Esophagus squamous epithelium (tissue), 5 donors: ENCODE measurements around the gene ARL5B. TPM values are rescaled to one million over a fixed set of nuclear protein-coding genes. Genes with fewer than 3 reads are reported as not detected.
"Not testable (repeated sequence)": the region's sequence is repeated elsewhere in the genome, so short reads cannot be mapped to it uniquely, and the experiment has no call there.

Experiments used
- DNase-seq: peaks from one replicate; lab custom pipeline; 2025; lab: John Stamatoyannopoulos, UW
- H3K27ac ChIP-seq, 4 donors: fragments of 200-600 bp; sonication (generic); one replicate each; pipeline ENCODE4 v1.5.1; 2016 to 2019; ENCODE audit warnings: mild to moderate bottlenecking in 1 of 4
- H3K27me3 ChIP-seq, 4 donors: fragments of 200-600 bp; sonication (generic); 1 replicate in 3 of 4; 2 replicates in 1 of 4; pipeline versions ENCODE4 v1.5.1 to v1.6.0; 2017 to 2021; ENCODE audit warnings: antibody characterized with exemption in 1 of 4
- H3K36me3 ChIP-seq, 3 donors: fragments of 200-600 bp; sonication (generic); one replicate each; pipeline ENCODE4 v1.5.1; 2016 to 2019
- H3K4me1 ChIP-seq, 3 donors: fragments of 200-600 bp; sonication (generic); one replicate each; pipeline ENCODE4 v1.5.1; 2017 to 2019
- H3K4me3 ChIP-seq, 4 donors: fragments of 200-600 bp; sonication (generic); 1 replicate in 3 of 4; 2 replicates in 1 of 4; pipeline ENCODE4 v1.5.1; 2016 to 2019; ENCODE audit warnings: mild to moderate bottlenecking in 2 of 4, moderate library complexity in 1 of 4
- H3K9me3 ChIP-seq, 3 donors: fragments of 200-600 bp; sonication (generic); one replicate each; pipeline ENCODE4 v1.5.1; 2016 to 2019
- POLR2A ChIP-seq, 4 donors: fragments of 450-650 bp; IDR thresholded peaks; one replicate each; pipeline ENCODE4 v1.6.1; 2017; ENCODE audit warnings: antibody characterized with exemption in 4 of 4, mild to moderate bottlenecking in 4 of 4, moderate library complexity in 3 of 4
- WGBS, 2 donors: methylation state at CpG; one replicate each; pipeline ENCODE4 v1.1.5; 2018; 5-methylcytosine and 5-hydroxymethylcytosine counted together
- intact Hi-C: fragments of 100-400 bp; cut with DNase I; formaldehyde crosslinking; loops from one replicate; pipeline ENCODE4 v1.15.0; 2022
- total RNA-seq, 4 donors: library from RNA; depleted of rRNA; stranded (reverse); fragments of >200 nt; gene quantifications; one replicate each; pipeline ENCODE4 v1.1.0, GENCODE V29; 2016
- TF ChIP-seq, protein P1 (sequence below), 6 experiments: fragments of 450-650 bp in 4 of 6; fragments of 200-600 bp in 2 of 6; sonication (generic) in 2 of 6; IDR thresholded peaks; one replicate each; pipeline ENCODE4 v1.5.1; 2016 to 2019; ENCODE audit warnings: antibody characterized with exemption in 6 of 6, mild to moderate bottlenecking in 4 of 6, moderate library complexity in 4 of 6
- donor health status: DM: yes; HTN: yes; CAD: no.

ARL5B gene
- total RNA-seq, 4 donors from 2014 or later: 11.8 to 24.5 (median 12.5) TPM

DNA sequence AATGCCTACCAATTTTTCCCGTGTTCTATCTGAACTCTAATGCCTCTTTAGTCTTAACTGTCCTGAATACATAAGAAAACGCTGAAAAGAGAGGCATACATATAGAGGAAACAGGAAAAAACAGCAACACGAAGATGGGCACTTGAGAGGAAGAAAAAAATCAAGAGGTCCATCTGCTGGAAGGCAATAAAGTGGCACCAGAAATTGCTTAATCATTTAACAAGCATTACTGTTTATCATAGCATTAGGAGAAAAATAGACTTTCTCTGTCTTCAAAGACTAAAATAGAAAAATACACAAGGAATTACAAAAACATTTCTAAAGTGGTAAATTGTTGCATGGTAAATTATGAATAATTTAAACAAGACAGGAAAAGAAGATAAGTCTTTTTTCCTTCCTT, 42.9 kb upstream of the ARL5B start:
- DNase-seq: no peak
- no peaks in the 10 kb centered on the region for H3K9me3 ChIP-seq
- no peak overlapping the region for H3K4me3 ChIP-seq
- no peaks in the 10 kb centered on the region for H3K27me3 ChIP-seq
- intact Hi-C loops: no loop called here
- peaks cover 0 to 7% (median 0%) of the 10 kb centered on the region in 3 donors for H3K36me3 ChIP-seq
- peaks cover 0 to 14% (median 0%) of the 10 kb centered on the region in 3 donors for H3K4me1 ChIP-seq
- WGBS, 2 donors: 55 to 79% methylated on average over 3 of the region's 3 CpGs
- H3K27ac ChIP-seq: no peak overlapping the region
- TF ChIP-seq POLR2A (IDR thresholded peaks at IDR 0.05): no peak
- TF ChIP-seq, protein P1, sequence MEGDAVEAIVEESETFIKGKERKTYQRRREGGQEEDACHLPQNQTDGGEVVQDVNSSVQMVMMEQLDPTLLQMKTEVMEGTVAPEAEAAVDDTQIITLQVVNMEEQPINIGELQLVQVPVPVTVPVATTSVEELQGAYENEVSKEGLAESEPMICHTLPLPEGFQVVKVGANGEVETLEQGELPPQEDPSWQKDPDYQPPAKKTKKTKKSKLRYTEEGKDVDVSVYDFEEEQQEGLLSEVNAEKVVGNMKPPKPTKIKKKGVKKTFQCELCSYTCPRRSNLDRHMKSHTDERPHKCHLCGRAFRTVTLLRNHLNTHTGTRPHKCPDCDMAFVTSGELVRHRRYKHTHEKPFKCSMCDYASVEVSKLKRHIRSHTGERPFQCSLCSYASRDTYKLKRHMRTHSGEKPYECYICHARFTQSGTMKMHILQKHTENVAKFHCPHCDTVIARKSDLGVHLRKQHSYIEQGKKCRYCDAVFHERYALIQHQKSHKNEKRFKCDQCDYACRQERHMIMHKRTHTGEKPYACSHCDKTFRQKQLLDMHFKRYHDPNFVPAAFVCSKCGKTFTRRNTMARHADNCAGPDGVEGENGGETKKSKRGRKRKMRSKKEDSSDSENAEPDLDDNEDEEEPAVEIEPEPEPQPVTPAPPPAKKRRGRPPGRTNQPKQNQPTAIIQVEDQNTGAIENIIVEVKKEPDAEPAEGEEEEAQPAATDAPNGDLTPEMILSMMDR (IDR thresholded peaks at IDR 0.05): no peak

DNA sequence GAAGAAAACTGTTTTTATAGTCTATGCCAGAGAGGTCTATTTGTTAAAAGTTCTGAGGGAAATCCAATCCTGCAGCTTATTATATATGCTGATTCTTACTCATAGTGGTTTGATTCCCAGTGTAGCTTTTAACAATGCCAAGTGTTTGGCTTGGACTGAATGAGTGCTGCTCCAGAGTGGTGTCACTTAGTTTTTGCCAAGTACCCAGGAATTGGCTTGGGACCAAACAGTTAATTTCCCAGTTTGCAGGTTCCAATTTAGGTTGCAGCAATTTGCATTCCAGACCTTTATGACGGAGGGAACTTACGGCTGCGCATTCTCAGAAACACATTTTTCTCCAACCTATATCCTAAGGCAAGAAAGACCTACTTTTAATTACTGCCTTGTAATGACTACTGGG, 40.2 kb upstream of the ARL5B start:
- no peak for DNase-seq
- peaks cover 0 to 7% (median 0%) of the 10 kb centered on the region in 3 donors for H3K4me1 ChIP-seq
- no peaks in the 10 kb centered on the region for H3K9me3 ChIP-seq
- no peak overlapping the region for H3K4me3 ChIP-seq
- no peak overlapping the region for H3K27ac ChIP-seq
- TF ChIP-seq POLR2A (IDR thresholded peaks at IDR 0.05): no peak
- H3K27me3 ChIP-seq: no peaks in the 10 kb centered on the region
- WGBS, 2 donors: 44 to 73% methylated on average over 3 of the region's 3 CpGs
- H3K36me3 ChIP-seq: peaks cover 0 to 4% (median 0%) of the 10 kb centered on the region in 3 donors
- intact Hi-C loops: no loop called here

DNA sequence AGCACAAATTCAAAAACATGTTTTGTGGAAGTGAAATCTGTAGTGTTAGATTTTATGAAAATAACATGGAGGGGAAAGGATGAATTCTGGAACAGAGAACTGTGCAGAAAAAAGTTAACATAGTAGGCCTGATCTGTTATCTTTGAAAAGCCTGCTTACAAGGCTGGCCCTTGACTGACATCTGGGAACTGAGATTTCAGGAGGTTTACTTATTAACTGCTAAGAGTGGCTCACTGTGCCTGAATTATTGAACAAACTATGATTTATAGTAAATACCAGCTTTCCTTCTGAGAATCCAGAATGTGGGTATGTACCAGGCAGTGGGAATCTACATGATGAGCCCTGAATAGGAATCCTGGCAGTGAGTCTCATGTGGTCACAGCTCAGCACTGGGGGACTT, 38.4 kb upstream of the ARL5B start:
- no peaks in the 10 kb centered on the region for H3K9me3 ChIP-seq
- TF ChIP-seq, protein P1 (IDR thresholded peaks at IDR 0.05): no peak
- TF ChIP-seq POLR2A (IDR thresholded peaks at IDR 0.05): no peak
- H3K4me1 ChIP-seq: peaks cover 0 to 7% (median 0%) of the 10 kb centered on the region in 3 donors
- intact Hi-C loops: no loop called here
- no peak overlapping the region for H3K4me3 ChIP-seq
- DNase-seq: no peak
- no peaks in the 10 kb centered on the region for H3K27me3 ChIP-seq
- no peaks in the 10 kb centered on the region for H3K36me3 ChIP-seq
- no peak overlapping the region for H3K27ac ChIP-seq

DNA sequence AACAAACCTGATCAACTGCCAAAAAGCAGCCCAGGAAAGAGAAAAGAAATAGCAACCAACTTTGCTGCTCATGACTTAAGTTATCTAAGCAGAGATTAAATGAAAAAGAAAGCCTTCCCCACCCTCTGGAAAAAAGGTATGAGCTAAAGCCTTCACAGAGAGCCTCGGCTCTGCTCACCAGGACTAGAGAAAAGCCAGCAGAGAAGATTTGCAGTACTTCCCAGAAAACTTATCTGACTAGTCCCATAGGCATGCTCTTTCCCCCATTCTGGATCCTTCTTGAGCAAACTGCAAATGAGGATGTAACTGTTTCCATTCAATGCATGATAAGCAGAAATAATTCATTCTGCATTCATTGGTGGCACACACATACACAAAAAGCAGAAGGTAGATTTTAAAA, 35.6 kb upstream of the ARL5B start:
- H3K36me3 ChIP-seq, H3K27ac ChIP-seq, H3K9me3 ChIP-seq, DNase-seq, intact Hi-C loops, H3K4me3 ChIP-seq, H3K27me3 ChIP-seq: not testable (repeated sequence)
- 82 to 91% methylated on average over 1 of the region's 1 CpG for WGBS, 2 donors
- H3K4me1 ChIP-seq: peaks cover 0 to 24% (median 4%) of the 10 kb centered on the region in 3 donors

DNA sequence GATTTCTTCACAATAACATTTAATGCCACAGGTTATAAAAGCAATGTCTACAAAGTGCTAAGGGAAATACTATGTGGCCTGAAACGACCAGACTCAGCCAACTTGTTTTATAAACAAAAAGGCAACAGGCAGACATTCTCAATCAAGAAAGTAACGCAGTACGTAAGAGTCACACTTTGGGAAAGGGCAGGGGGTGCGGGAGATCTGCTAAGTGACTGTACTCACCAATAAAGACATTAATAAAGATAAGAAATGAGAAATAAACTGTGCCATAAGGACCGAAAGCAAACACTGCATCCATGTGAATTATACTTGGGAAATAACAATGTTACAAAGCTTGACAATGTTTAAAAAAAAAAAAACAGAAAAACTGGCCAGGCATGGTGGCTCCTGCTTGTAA, 33.3 kb upstream of the ARL5B start:
- Histone ChIP-seq H3K36me3 (no peaks in the 10 kb centered on the region), H3K9me3 (no peaks in the 10 kb centered on the region), H3K27ac (no peak overlapping the region), H3K27me3 (no peaks in the 10 kb centered on the region), H3K4me3 (no peak overlapping the region), H3K4me1 (peaks cover 0 to 18% (median 4%) of the 10 kb centered on the region in 3 donors)
- 79 to 85% methylated on average over 5 of the region's 5 CpGs for WGBS, 2 donors
- intact Hi-C loops: no loop called here
- TF ChIP-seq POLR2A (IDR thresholded peaks at IDR 0.05): no peak
- TF ChIP-seq, protein P1 (IDR thresholded peaks at IDR 0.05): no peak
- DNase-seq: no peak

GRCh38 chr10:18627452-18628018, 31.7 kb upstream of the ARL5B start:
- WGBS, 2 donors: 2 to 7% methylated on average over 12 to 13 of the region's 25 CpGs
- intact Hi-C loops, DNase-seq: not testable (repeated sequence)

DNA sequence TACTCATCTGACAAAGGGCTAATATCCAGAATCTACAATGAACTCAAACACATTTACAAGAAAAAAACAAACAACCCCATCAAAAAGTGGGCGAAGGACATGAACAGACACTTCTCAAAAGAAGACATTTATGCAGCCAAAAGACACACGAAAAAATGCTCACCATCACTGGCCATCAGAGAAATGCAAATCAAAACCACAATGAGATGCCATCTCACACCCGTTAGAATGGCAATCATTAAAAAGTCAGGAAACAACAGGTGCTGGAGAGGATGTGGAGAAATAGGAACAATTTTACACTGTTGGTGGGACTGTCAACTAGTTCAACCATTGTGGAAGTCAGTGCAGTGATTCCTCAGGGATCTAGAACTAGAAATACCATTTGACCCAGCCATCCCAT, 26.7 kb upstream of the ARL5B start:
- H3K27ac ChIP-seq, H3K36me3 ChIP-seq, intact Hi-C loops, H3K4me3 ChIP-seq, H3K27me3 ChIP-seq, DNase-seq, H3K4me1 ChIP-seq, H3K9me3 ChIP-seq: not testable (repeated sequence)
- 88 to 100% methylated on average over 1 to 2 of the region's 3 CpGs for WGBS, 2 donors

More at GRCh38 chr10:18627452-18628018, 31.7 kb upstream of the ARL5B start:
- peak in 1 of 4 donors; percentile 24 for TF ChIP-seq POLR2A (IDR thresholded peaks at IDR 0.05)
- TF ChIP-seq, protein P1 (IDR thresholded peaks at IDR 0.05): peak in 2 of 6 experiments; percentile 10 to 36
- H3K4me1 ChIP-seq: peaks cover 0 to 18% (median 4%) of the 10 kb centered on the region in 3 donors
- peak overlapping the region; percentile 83 to 90 (median 88) for H3K27ac ChIP-seq
- not testable (repeated sequence) for H3K27me3 ChIP-seq, H3K9me3 ChIP-seq, H3K36me3 ChIP-seq
- H3K4me3 ChIP-seq: peak overlapping the region; percentile 49 to 68 (median 60)
